GM12878 (cell line): ENCODE results near the gene APPL2. TPM values are rescaled to one million over a fixed set of nuclear protein-coding genes. Genes with fewer than 3 reads are reported as not detected.

Source experiments
- ATAC-seq: fragments of 200-7000 bp; cut with Tn5 transposase; 3 replicates; pipeline ENCODE4 v1.9.1; 2020; ENCODE audit warnings: mild to moderate bottlenecking, moderate library complexity
- BruUV-seq: library from RNA; stranded (reverse); fragments of 400-500 nt; replicated peaks from 2 replicates; lab custom pipeline; 2021; lab: Mats Ljungman, UMichigan
- CTCF ChIA-PET: fragments of 300-600 bp; sonication (Branson Sonifier 250); formaldehyde crosslinking; extraction: SDS; loops from one replicate; lab custom pipeline; 2021; ENCODE audit warnings: inconsistent platforms; lab: Yijun Ruan, JAX
- POLR2A ChIA-PET: fragments of 350-600 bp; formaldehyde crosslinking; extraction: SDS; loops from one replicate; lab custom pipeline; 2021; ENCODE audit warnings: inconsistent platforms; lab: Charles Lee
- RAD21 ChIA-PET: fragments of 300-600 bp; sonication (Branson Sonifier 250); formaldehyde crosslinking; loops from one replicate; lab custom pipeline; 2023; ENCODE audit warnings: antibody characterized with exemption; ENCODE audit not compliant: unreplicated experiment; lab: Charles Lee
- SMC1A ChIA-PET: fragments of 300-600 bp; sonication (Branson Sonifier 250); formaldehyde crosslinking; loops from one replicate; lab custom pipeline; 2023; ENCODE audit not compliant: unreplicated experiment, uncharacterized antibody; lab: Charles Lee
- DNase-seq: peaks from one replicate; pipeline ENCODE4 v3.0.0-alpha.2; 2011; ENCODE audit warnings: low read depth, low spot score
- FAIRE-seq: peaks from 3 replicates; lab custom pipeline; 2011; peaks lifted over from hg19 to GRCh38; lab: Jason Lieb, UNC
- H2AFZ ChIP-seq: 2 replicates; pipeline ENCODE4 v1.6.0; 2011; ENCODE audit warnings: low read depth, low read length, control low read depth; ENCODE audit not compliant: control insufficient read depth
- H3K27ac ChIP-seq: 2 replicates; pipeline ENCODE4 v1.5.1; 2011; ENCODE audit warnings: control low read depth; ENCODE audit not compliant: control insufficient read depth, insufficient read depth
- H3K27me3 ChIP-seq, 2 experiments: replicated peaks in 1 of 2; 2 replicates each; pipeline versions ENCODE4 v1.6.0 to v1.6.1; 2011; ENCODE audit warnings: low read length in 1 of 2; ENCODE audit not compliant: control insufficient read depth in 2 of 2, insufficient read depth in 2 of 2
- H3K36me3 ChIP-seq, 2 experiments: 2 replicates each; pipeline ENCODE4 v1.5.1; 2011; ENCODE audit warnings: low read length in 1 of 2; ENCODE audit not compliant: control insufficient read depth in 2 of 2, insufficient read depth in 2 of 2
- H3K4me1 ChIP-seq: 2 replicates; pipeline ENCODE4 v1.6.1; 2011; ENCODE audit warnings: mild to moderate bottlenecking, low read length, moderate library complexity, mixed read lengths; ENCODE audit not compliant: control insufficient read depth, insufficient read depth
- H3K4me2 ChIP-seq: 2 replicates; pipeline ENCODE4 v1.6.0; 2011; ENCODE audit warnings: control low read depth; ENCODE audit not compliant: control insufficient read depth, insufficient read depth
- H3K4me3 ChIP-seq: fragments of 200-600 bp; sonication (generic); 2 replicates; pipeline ENCODE4 v1.5.1; 2016
- H3K79me2 ChIP-seq: 2 replicates; pipeline ENCODE4 v1.6.0; 2011; ENCODE audit warnings: low read length; ENCODE audit not compliant: control insufficient read depth, insufficient read depth
- H3K9ac ChIP-seq: 2 replicates; pipeline ENCODE4 v1.8.0; 2011; ENCODE audit warnings: low read length, control low read depth, mixed read lengths; ENCODE audit not compliant: control insufficient read depth, insufficient read depth
- H3K9me3 ChIP-seq: replicated peaks from 3 replicates; pipeline ENCODE4 v1.5.1; 2011; ENCODE audit warnings: mild to moderate bottlenecking, low read length; ENCODE audit not compliant: control insufficient read depth, insufficient read depth
- H4K20me1 ChIP-seq: 2 replicates; pipeline ENCODE4 v1.6.0; 2011; ENCODE audit not compliant: control insufficient read depth, insufficient read depth
- DPF2 ChIP-seq: fragments of 450-650 bp; IDR thresholded peaks from 2 replicates; pipeline ENCODE4 v1.6.1; 2017; ENCODE audit warnings: mild to moderate bottlenecking
- HDAC2 ChIP-seq: fragments of 200-600 bp; sonication (generic); IDR thresholded peaks from 2 replicates; pipeline ENCODE4 v1.6.1; 2017
- IRF3 ChIP-seq: fragments of 450-650 bp; IDR thresholded peaks from 2 replicates; pipeline ENCODE4 v1.6.1; 2014; ENCODE audit warnings: mild to moderate bottlenecking
- MEF2A ChIP-seq: IDR thresholded peaks from 2 replicates; pipeline ENCODE4 v1.6.1; 2011; ENCODE audit warnings: low read depth, mild to moderate bottlenecking, low read length, moderate library complexity; ENCODE audit not compliant: insufficient read depth
- TAF1 ChIP-seq: IDR thresholded peaks from 2 replicates; pipeline ENCODE4 v1.6.1; 2011; ENCODE audit warnings: mild to moderate bottlenecking, low read depth, low read length, borderline replicate concordance
- WGBS: methylation state at CpG from one replicate; pipeline ENCODE4 v1.1.6; 2016; ENCODE audit warnings: low lambda C conversion rate; ENCODE audit not compliant: insufficient replicate concordance, insufficient coverage; ENCODE audit errors: missing lambda C conversion rate; 5-methylcytosine and 5-hydroxymethylcytosine counted together
- in situ Hi-C: fragments of 300-500 bp; cut with MboI; formaldehyde crosslinking; loops from 9 replicates; pipeline ENCODE4 v1.14.3; 2018; ENCODE audit warnings: mixed read lengths
- intact Hi-C: fragments of 100-400 bp; cut with micrococcal nuclease; formaldehyde crosslinking; loops from one replicate; pipeline ENCODE4 v1.14.2; 2022; ENCODE audit not compliant: unreplicated experiment
- polyA plus RNA-seq, 11 experiments: library from polyadenylated mRNA; depleted of rRNA in 4 of 11; unstranded in 6 of 11; stranded (reverse) in 5 of 11; fragments of >200 nt; fragmentation: Nextera tagmentation in 4 of 11; fragmentation: Illumina TruSeq in 1 of 11; extraction: Ambion mirVana in 4 of 11; extraction: Trizol in 1 of 11; gene quantifications; 1 replicate in 1 of 11; 2 replicates in 10 of 11; pipeline versions ENCODE4 v1.2.1 to v1.2.3, GENCODE V29; 2011 to 2016; ENCODE audit warnings: inconsistent platforms in 2 of 11, missing spikeins in 2 of 11, low read depth in 1 of 11
- total RNA-seq, 4 experiments: library from RNA; depleted of rRNA in 3 of 4; stranded (reverse); fragments of >200 nt in 3 of 4; fragmentation: Illumina TruSeq in 1 of 4; extraction: Trizol in 1 of 4; gene quantifications; 2 replicates each; pipeline versions ENCODE4 v1.2.1 to v1.2.3, GENCODE V29; 2013 to 2021
- TF ChIP-seq, protein P1 (sequence below): fragments of 450-650 bp; formaldehyde crosslinking; IDR thresholded peaks from 2 replicates; pipeline ENCODE4 v1.4.0; 2022; ENCODE audit warnings: mild to moderate bottlenecking, moderate library complexity

The APPL2 gene
- total and polyA plus RNA-seq, 10 of the 15 experiments (the other 5 are each of a cell fraction or from before 2014, with no cell fraction given), result 1.9 to 14.2 (median 7.5) TPM

DNA sequence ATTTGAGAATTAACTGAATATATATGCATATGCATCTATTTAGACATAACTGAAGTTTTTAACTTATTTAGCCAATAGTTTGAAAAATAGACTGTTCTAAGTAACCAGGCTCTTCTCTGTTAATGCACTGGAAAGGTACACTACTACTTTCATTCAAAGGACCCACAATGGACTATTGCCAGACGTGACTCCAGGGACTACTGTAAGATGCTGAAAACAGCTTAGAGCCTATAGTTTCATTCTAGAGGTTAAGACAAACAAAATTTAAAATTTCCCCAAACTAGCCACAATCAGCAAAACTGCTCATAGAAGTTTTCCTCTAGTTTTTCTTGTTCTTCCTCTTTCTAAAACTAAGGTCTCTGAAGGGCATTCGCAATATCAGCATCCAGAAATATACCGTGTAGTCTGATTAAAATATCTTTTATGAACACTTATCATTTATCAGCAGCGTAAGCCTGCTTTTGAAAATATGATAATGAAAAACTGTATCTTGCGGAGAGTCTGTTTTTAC is 10.4 kb downstream of the APPL2 start (continued):
- no peak for TF ChIP-seq IRF3

GRCh38 chr12:105224399-105224798 is 11.6 kb downstream of the APPL2 start:
- in situ Hi-C loops, result no loop called here
- CTCF ChIA-PET, result no interaction called here

More at GRCh38 chr12:105224399-105224798, 11.6 kb downstream of the APPL2 start:
- Histone ChIP-seq H3K4me2 (no peak overlapping the region), H3K27ac (no peak overlapping the region), H4K20me1 (no peaks in the 10 kb centered on the region), H3K4me1 (peaks cover 5% of the 10 kb centered on the region; the same call in 1 of the 2 replicates), H3K27me3 (no peaks in the 10 kb centered on the region), H3K9me3 (no peaks in the 10 kb centered on the region), H3K9ac (no peak overlapping the region), H2AFZ (no peak overlapping the region), H3K36me3 (no peaks in the 10 kb centered on the region; a peak in 1 of 4 replicates), H3K79me2 (no peaks in the 10 kb centered on the region), H3K4me3 (no peak overlapping the region)
- TF ChIP-seq HDAC2 (no peak), DPF2 (no peak), MEF2A (no peak), TAF1 (no peak)
- TF ChIP-seq, protein P1, sequence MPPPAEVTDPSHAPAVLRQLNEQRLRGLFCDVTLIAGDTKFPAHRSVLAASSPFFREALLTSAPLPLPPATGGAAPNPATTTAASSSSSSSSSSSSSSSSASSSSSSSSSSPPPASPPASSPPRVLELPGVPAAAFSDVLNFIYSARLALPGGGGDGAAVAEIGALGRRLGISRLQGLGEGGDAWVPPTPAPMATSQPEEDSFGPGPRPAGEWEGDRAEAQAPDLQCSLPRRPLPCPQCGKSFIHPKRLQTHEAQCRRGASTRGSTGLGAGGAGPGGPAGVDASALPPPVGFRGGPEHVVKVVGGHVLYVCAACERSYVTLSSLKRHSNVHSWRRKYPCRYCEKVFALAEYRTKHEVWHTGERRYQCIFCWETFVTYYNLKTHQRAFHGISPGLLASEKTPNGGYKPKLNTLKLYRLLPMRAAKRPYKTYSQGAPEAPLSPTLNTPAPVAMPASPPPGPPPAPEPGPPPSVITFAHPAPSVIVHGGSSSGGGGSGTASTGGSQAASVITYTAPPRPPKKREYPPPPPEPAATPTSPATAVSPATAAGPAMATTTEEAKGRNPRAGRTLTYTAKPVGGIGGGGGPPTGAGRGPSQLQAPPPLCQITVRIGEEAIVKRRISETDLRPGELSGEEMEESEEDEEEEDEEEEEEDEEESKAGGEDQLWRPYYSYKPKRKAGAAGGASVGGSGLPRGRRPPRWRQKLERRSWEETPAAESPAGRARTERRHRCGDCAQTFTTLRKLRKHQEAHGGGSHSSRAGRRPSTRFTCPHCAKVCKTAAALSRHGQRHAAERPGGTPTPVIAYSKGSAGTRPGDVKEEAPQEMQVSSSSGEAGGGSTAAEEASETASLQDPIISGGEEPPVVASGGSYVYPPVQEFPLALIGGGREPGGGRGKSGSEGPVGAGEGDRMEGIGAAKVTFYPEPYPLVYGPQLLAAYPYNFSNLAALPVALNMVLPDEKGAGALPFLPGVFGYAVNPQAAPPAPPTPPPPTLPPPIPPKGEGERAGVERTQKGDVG (CRISPR knock-in tag), result no peak
- ChIA-PET RAD21 (no interaction called here), POLR2A (no interaction called here), SMC1A (interaction anchor here (0.6 kb wide), 1 partner anchor 70 kb away, joined by 5 read pairs; no protein-coding TSS in a partner anchor)
- ATAC-seq (no peak), FAIRE-seq (no peak), DNase-seq (no peak)
- WGBS, result 84% methylated on average over 4 of the region's 4 CpGs
- intact Hi-C loops, result no loop called here
- BruUV-seq, result no TSS peak
